Measurements from ENCODE around the gene CFAP53. TPM values are rescaled to one million over a fixed set of nuclear protein-coding genes. Genes with fewer than 3 reads are reported as not detected.

CFAP53 gene
- total RNA-seq, 1 experiment from 2014 or later, result 0.15 TPM

- H3K27ac Mint-ChIP-seq, result no peak overlapping the region
- H3K23me2 ChIP-seq (ENCODE audit: insufficient read length, low read depth, low read length, poor library complexity, severe bottlenecking), result no peaks in the 10 kb centered on the region
- H3K4me1 Mint-ChIP-seq, result peaks cover 17 to 22% of the 10 kb centered on the region in 2 experiments
- H3K56ac ChIP-seq (ENCODE audit: insufficient read length, low read depth, low read length), result no peak overlapping the region
- no peak overlapping the region for H3K4me2 ChIP-seq (ENCODE audit: insufficient read depth, insufficient read length, low read length)
- no peaks in the 10 kb centered on the region for H4K20me1 ChIP-seq (ENCODE audit: control insufficient read depth, insufficient read depth, insufficient read length)
- no peak overlapping the region for H2AFZ ChIP-seq (ENCODE audit: low read length)
- no peak overlapping the region for H4K91ac ChIP-seq (ENCODE audit: insufficient read length, low read depth, low read length)
- H2BK120ac ChIP-seq (ENCODE audit: low read depth, low read length, poor library complexity, severe bottlenecking), result no peak overlapping the region
- no peak overlapping the region for H2BK15ac ChIP-seq (ENCODE audit: low read depth, low read length)
- no peak overlapping the region for H3K27ac ChIP-seq (ENCODE audit: insufficient read length, low read depth, low read length)
- H2BK5ac ChIP-seq (ENCODE audit: insufficient read length, low read length), result no peak overlapping the region
- no peak overlapping the region for H3K23ac ChIP-seq (ENCODE audit: insufficient read length, low read depth, low read length)
- H3K18ac ChIP-seq (ENCODE audit: insufficient read length, low read depth, low read length), result no peak overlapping the region
- H2AK5ac ChIP-seq (ENCODE audit: insufficient read length, low read length), result no peak overlapping the region
- H2BK20ac ChIP-seq (ENCODE audit: low read depth, low read length, poor library complexity, severe bottlenecking), result no peak overlapping the region
- H3K79me2 ChIP-seq (ENCODE audit: insufficient read depth, low read length), result no peaks in the 10 kb centered on the region
- H3K27me3 Mint-ChIP-seq (ENCODE audit: low read depth), result peaks cover 2% of the 10 kb centered on the region; the same call in 1 of the 2 replicates
- H3K27me3 ChIP-seq (ENCODE audit: insufficient read depth, low read length), result no peaks in the 10 kb centered on the region
- H4K5ac ChIP-seq (ENCODE audit: insufficient read length, low read depth, low read length), result no peak overlapping the region
- no peak for DNase-seq
- no peak overlapping the region for H3T11ph ChIP-seq (ENCODE audit: low read length)
- no peak overlapping the region for H3K9ac ChIP-seq (ENCODE audit: extremely low read depth, insufficient read length, low read length)
- H4K8ac ChIP-seq (replicated peaks; ENCODE audit: insufficient read length, low read depth, low read length), result no peak overlapping the region
- H3K9me3 ChIP-seq (ENCODE audit: control insufficient read depth, low read depth, low read length), result no peaks in the 10 kb centered on the region
- no peak overlapping the region for H3K14ac ChIP-seq (ENCODE audit: insufficient read depth, low read length)
- no peaks in the 10 kb centered on the region for H3K36me3 Mint-ChIP-seq (ENCODE audit: insufficient read depth in 1 of 3, low read depth in 3 of 3)
- no peaks in the 10 kb centered on the region for H3K79me1 ChIP-seq (ENCODE audit: insufficient read depth, low read depth, low read length, poor library complexity, severe bottlenecking)
- H3K4ac ChIP-seq (ENCODE audit: low read depth, low read length), result no peak overlapping the region
- H3K4me1 ChIP-seq (ENCODE audit: insufficient read depth, low read length), result no peaks in the 10 kb centered on the region; the same call in 1 of the 2 replicates
- H3K9me3 Mint-ChIP-seq, result no peaks in the 10 kb centered on the region
- H3K4me3 Mint-ChIP-seq, result no peak overlapping the region
- no peak overlapping the region for H2BK12ac ChIP-seq (ENCODE audit: insufficient read length, low read depth, low read length)
- no peak for TF ChIP-seq CTCF (conservative IDR thresholded peaks at IDR 0.05)
- WGBS (ENCODE audit: extremely low coverage, insufficient read length, low lambda C conversion rate), result no CpG with 5 or more reads among the region's 2 CpGs
Measured at GRCh38 chr18:50181590-50181989, 84.7 kb downstream of the CFAP53 start.
